ENCODE data around the gene MEGF10.

Gene MEGF10

DNA sequence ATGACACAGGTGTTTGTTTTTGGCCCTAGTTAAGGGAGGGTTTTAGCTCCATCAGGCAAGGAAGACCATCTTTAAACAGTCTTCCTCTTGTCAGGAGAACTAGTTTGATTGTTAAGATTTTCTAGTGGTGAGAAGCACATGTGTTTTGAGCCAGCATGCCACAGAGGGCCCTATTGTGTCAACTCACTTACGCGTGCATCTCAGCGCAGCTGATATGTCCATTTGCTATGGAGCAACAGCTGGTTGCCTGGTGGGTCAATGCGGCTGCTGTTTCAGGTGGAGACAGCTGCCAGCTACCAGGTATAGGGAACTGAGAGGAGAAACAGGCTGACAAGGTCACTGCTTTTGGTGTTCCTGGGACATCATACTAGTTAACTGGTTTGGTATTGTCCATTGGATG, 126.3 kb downstream of the MEGF10 start:
- Histone ChIP-seq H3K27ac (ENCODE audit: low read depth, low read length) (no peak overlapping the region), H3K4me3 (ENCODE audit: low read depth in 1 of 5, low read length in 5 of 5) (no peak overlapping the region), H3K4me1 (ENCODE audit: control insufficient read depth in 5 of 5, insufficient read depth in 5 of 5, low read length in 5 of 5) (no peaks in the 10 kb centered on the region), H3K9me3 (ENCODE audit: control insufficient read depth in 5 of 5, low read length in 5 of 5) (no peaks in the 10 kb centered on the region), H3K9ac (ENCODE audit: low read length in 5 of 5) (no peak overlapping the region), H3K27me3 (ENCODE audit: control insufficient read depth in 5 of 5, insufficient read depth in 4 of 5, low read length in 5 of 5) (no peaks in the 10 kb centered on the region), H3K36me3 (ENCODE audit: control insufficient read depth in 5 of 5, insufficient read depth in 5 of 5, low read length in 5 of 5) (no peaks in the 10 kb centered on the region)

DNA sequence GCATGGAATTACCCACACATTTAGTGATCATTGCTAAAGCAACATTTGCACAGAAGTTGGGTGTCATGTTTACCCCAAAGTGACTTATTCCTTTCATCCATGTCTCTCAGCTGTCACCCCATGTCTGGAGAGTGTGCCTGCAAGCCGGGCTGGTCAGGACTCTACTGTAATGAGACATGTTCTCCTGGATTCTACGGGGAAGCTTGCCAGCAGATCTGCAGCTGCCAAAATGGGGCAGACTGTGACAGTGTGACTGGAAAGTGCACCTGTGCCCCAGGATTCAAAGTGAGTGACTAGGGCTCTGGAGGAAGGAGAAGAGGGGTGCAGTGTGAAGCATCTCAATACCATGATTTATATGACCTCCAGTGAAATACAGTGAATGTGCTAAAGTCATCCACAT, 126.9 kb downstream of the MEGF10 start:
- H3K9me3 ChIP-seq (ENCODE audit: control insufficient read depth in 5 of 5, low read length in 5 of 5), result no peaks in the 10 kb centered on the region
- H3K36me3 ChIP-seq (ENCODE audit: control insufficient read depth in 5 of 5, insufficient read depth in 5 of 5, low read length in 5 of 5), result no peaks in the 10 kb centered on the region
- H3K27me3 ChIP-seq (ENCODE audit: control insufficient read depth in 5 of 5, insufficient read depth in 4 of 5, low read length in 5 of 5), result no peaks in the 10 kb centered on the region
- H3K27ac ChIP-seq (ENCODE audit: low read depth, low read length), result no peak overlapping the region
- H3K4me1 ChIP-seq (ENCODE audit: control insufficient read depth in 5 of 5, insufficient read depth in 5 of 5, low read length in 5 of 5), result no peaks in the 10 kb centered on the region
- no peak overlapping the region for H3K4me3 ChIP-seq (ENCODE audit: low read depth in 1 of 5, low read length in 5 of 5)
- H3K9ac ChIP-seq (ENCODE audit: low read length in 5 of 5), result no peak overlapping the region

DNA sequence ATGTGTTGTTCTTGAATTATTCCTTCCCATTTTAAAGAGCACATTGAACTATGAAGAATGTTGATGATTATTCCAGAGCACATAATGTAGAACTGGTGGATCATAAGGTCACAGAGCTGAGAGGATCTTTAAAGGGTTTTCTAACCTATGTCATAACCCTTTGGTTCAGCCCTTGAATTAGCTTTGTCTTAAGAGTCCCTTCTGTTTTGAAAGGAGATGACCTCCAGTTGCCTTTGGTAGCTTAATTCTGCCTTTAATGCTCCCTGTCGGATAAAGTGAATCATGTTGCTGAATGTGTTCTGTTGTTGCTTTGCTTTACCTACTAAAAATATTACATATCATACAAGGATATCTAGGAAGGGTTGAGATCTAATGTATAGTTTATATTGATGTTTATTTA, 127.8 kb downstream of the MEGF10 start:
- Histone ChIP-seq H3K27ac (ENCODE audit: low read depth, low read length) (no peak overlapping the region), H3K4me1 (ENCODE audit: control insufficient read depth in 5 of 5, insufficient read depth in 5 of 5, low read length in 5 of 5) (no peaks in the 10 kb centered on the region), H3K9me3 (ENCODE audit: control insufficient read depth in 5 of 5, low read length in 5 of 5) (no peaks in the 10 kb centered on the region), H3K9ac (ENCODE audit: low read length in 5 of 5) (no peak overlapping the region), H3K4me3 (ENCODE audit: low read depth in 1 of 5, low read length in 5 of 5) (no peak overlapping the region), H3K36me3 (ENCODE audit: control insufficient read depth in 5 of 5, insufficient read depth in 5 of 5, low read length in 5 of 5) (no peaks in the 10 kb centered on the region), H3K27me3 (ENCODE audit: control insufficient read depth in 5 of 5, insufficient read depth in 4 of 5, low read length in 5 of 5) (no peaks in the 10 kb centered on the region)

DNA sequence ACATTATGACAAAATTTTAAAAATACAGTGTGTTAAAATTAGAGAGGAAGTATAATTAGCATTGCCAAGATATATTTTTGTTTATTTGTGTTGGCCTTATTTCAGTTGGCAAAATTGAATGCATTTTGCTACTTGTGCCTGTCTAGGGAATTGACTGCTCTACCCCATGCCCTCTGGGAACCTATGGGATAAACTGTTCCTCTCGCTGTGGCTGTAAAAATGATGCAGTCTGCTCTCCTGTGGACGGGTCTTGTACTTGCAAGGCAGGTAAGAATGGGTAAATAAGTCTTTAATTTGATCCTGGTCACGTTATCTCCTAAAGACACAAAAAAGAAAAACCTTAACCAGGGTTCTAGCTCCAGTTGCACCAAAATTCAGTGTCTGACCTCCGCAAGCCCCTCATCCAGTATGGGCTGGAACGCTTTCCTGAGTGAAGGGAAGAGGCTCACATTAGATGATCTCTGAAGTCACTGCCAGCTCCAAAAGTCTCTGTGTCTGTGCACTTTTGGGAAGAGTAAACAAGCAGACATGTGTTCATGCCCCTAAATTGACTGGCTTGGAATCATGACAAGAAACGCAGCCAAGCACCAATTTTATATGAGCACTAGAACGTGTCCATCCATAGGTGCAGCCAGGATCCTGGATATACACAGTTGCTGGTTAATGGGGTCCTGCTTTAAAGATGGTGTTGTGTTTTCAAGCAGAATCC, 128.5 kb downstream of the MEGF10 start:
- no peak overlapping the region for H3K27ac ChIP-seq (ENCODE audit: low read depth, low read length)
- H3K27me3 ChIP-seq (ENCODE audit: control insufficient read depth in 5 of 5, insufficient read depth in 4 of 5, low read length in 5 of 5), result no peaks in the 10 kb centered on the region
- no peaks in the 10 kb centered on the region for H3K4me1 ChIP-seq (ENCODE audit: control insufficient read depth in 5 of 5, insufficient read depth in 5 of 5, low read length in 5 of 5)
- H3K9me3 ChIP-seq (ENCODE audit: control insufficient read depth in 5 of 5, low read length in 5 of 5), result no peaks in the 10 kb centered on the region
- H3K36me3 ChIP-seq (ENCODE audit: control insufficient read depth in 5 of 5, insufficient read depth in 5 of 5, low read length in 5 of 5), result no peaks in the 10 kb centered on the region
- no peak overlapping the region for H3K9ac ChIP-seq (ENCODE audit: low read length in 5 of 5)
- H3K4me3 ChIP-seq (ENCODE audit: low read depth in 1 of 5, low read length in 5 of 5), result no peak overlapping the region

DNA sequence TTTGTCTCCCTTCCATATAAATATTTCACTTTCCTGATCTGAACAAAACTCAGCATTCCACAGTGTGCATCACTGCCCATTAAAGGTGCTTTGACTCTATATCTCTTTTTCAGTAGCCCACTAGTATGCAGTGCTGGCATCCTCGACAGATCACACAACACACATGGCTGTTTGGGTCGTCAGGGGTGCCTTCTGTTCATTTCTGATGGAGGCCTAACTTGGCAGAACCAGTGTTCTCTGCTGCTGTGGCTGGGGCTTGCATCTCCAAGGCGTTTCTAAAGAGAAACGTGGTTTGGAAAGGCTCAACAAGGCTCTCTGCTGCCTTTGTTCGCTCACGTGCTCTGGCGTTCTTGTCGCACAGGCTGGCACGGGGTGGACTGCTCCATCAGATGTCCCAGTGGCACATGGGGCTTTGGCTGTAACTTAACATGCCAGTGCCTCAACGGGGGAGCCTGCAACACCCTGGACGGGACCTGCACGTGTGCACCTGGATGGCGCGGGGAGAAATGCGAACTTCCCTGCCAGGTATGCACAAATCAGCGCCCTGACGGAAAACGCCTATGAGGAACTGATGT, 129.2 kb downstream of the MEGF10 start:
- no peaks in the 10 kb centered on the region for H3K27me3 ChIP-seq (ENCODE audit: control insufficient read depth in 5 of 5, insufficient read depth in 4 of 5, low read length in 5 of 5)
- H3K27ac ChIP-seq (ENCODE audit: low read depth, low read length), result no peak overlapping the region
- H3K9ac ChIP-seq (ENCODE audit: low read length in 5 of 5), result no peak overlapping the region
- H3K9me3 ChIP-seq (ENCODE audit: control insufficient read depth in 5 of 5, low read length in 5 of 5), result no peaks in the 10 kb centered on the region
- peaks cover 0 to 4% (median under 1%) of the 10 kb centered on the region in 5 donors for H3K4me1 ChIP-seq (ENCODE audit: control insufficient read depth in 5 of 5, insufficient read depth in 5 of 5, low read length in 5 of 5)
- H3K4me3 ChIP-seq (ENCODE audit: low read depth in 1 of 5, low read length in 5 of 5), result no peak overlapping the region
- H3K36me3 ChIP-seq (ENCODE audit: control insufficient read depth in 5 of 5, insufficient read depth in 5 of 5, low read length in 5 of 5), result no peaks in the 10 kb centered on the region

DNA sequence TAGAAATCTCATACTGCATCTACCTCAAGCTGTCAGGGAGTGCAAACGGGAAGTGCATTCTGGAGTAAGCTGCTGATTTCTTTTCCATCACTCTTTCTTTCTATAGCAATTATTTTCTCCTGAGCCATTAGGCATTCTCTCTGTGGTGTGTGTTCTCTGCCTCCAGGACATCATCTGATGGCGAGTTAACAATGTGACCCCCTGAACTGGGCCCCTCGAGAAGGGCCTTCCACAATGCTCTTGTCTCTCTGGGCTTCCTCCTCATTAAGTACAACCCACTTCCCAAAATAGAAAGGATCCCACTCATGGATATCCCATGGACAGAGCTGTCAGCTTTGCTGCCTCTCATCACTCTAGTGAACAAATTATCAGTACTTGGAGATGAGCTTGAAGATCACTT, 130.2 kb downstream of the MEGF10 start:
- no peaks in the 10 kb centered on the region for H3K9me3 ChIP-seq (ENCODE audit: control insufficient read depth in 5 of 5, low read length in 5 of 5)
- no peak overlapping the region for H3K27ac ChIP-seq (ENCODE audit: low read depth, low read length)
- H3K9ac ChIP-seq (ENCODE audit: low read length in 5 of 5), result no peak overlapping the region
- H3K27me3 ChIP-seq (ENCODE audit: control insufficient read depth in 5 of 5, insufficient read depth in 4 of 5, low read length in 5 of 5), result no peaks in the 10 kb centered on the region
- H3K4me1 ChIP-seq (ENCODE audit: control insufficient read depth in 5 of 5, insufficient read depth in 5 of 5, low read length in 5 of 5), result peaks cover 3 to 11% (median 7%) of the 10 kb centered on the region in 5 donors
- no peaks in the 10 kb centered on the region for H3K36me3 ChIP-seq (ENCODE audit: control insufficient read depth in 5 of 5, insufficient read depth in 5 of 5, low read length in 5 of 5)
- no peak overlapping the region for H3K4me3 ChIP-seq (ENCODE audit: low read depth in 1 of 5, low read length in 5 of 5)

DNA sequence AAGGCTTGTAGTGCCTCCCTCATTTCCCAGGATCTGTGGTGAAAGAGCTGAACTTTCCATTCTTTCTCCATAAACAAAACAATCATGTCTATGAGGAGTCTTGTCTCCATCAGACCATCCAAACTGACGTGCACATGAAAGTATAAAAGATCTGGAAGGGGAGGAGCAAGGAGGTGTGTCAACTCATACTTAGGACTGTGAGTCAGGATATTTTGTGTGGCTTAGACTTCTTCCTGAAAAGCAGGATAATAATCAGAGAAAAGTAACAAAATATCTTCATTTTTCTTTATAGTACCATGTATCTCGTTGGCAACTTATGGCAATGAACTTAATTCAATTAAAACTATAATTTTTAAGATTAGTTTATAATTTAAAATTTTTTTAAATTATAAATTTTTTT, 130.9 kb downstream of the MEGF10 start:
- Histone ChIP-seq H3K27ac (ENCODE audit: low read depth, low read length) (no peak overlapping the region), H3K9ac (ENCODE audit: low read length in 5 of 5) (no peak overlapping the region), H3K36me3 (ENCODE audit: control insufficient read depth in 5 of 5, insufficient read depth in 5 of 5, low read length in 5 of 5) (no peaks in the 10 kb centered on the region), H3K4me3 (ENCODE audit: low read depth in 1 of 5, low read length in 5 of 5) (no peak overlapping the region), H3K9me3 (ENCODE audit: control insufficient read depth in 5 of 5, low read length in 5 of 5) (no peaks in the 10 kb centered on the region), H3K4me1 (ENCODE audit: control insufficient read depth in 5 of 5, insufficient read depth in 5 of 5, low read length in 5 of 5) (peaks cover 3 to 11% (median 7%) of the 10 kb centered on the region in 5 donors), H3K27me3 (ENCODE audit: control insufficient read depth in 5 of 5, insufficient read depth in 4 of 5, low read length in 5 of 5) (no peaks in the 10 kb centered on the region)

DNA sequence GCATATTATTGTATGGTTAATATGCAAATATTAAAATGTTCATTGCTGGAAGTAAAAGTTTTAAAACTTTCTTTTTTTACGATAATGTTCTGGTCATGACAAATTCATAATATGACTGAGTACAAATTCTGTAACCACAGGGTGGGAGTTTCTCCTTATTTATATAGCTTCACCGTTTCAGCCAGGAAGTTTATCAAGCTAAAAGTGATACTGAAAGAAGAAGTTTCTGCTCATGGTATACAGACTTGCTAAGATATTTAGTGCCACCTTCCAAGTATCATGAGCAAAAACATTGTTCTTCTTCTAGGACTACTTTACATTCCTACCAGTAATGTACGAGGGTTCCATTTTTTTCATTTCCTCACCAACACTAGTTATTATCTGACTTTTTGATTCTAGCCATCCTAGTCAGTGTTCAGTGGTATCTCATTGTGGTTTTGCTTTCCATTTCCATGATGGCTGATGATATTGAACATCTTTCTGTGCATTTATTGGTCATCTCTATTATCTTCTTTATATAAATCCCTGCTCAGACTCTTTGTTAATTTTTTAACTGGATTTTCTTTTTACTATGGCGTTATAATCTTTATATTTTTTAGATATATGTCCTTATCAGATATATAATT, 132.7 kb downstream of the MEGF10 start:
- Histone ChIP-seq H3K9me3 (ENCODE audit: control insufficient read depth in 5 of 5, low read length in 5 of 5) (no peaks in the 10 kb centered on the region), H3K4me3 (ENCODE audit: low read depth in 1 of 5, low read length in 5 of 5) (no peak overlapping the region), H3K27ac (ENCODE audit: low read depth, low read length) (no peak overlapping the region), H3K4me1 (ENCODE audit: control insufficient read depth in 5 of 5, insufficient read depth in 5 of 5, low read length in 5 of 5) (peaks cover 3 to 15% (median 7%) of the 10 kb centered on the region in 5 donors), H3K27me3 (ENCODE audit: control insufficient read depth in 5 of 5, insufficient read depth in 4 of 5, low read length in 5 of 5) (no peaks in the 10 kb centered on the region), H3K9ac (ENCODE audit: low read length in 5 of 5) (no peak overlapping the region), H3K36me3 (ENCODE audit: control insufficient read depth in 5 of 5, insufficient read depth in 5 of 5, low read length in 5 of 5) (no peaks in the 10 kb centered on the region)

DNA sequence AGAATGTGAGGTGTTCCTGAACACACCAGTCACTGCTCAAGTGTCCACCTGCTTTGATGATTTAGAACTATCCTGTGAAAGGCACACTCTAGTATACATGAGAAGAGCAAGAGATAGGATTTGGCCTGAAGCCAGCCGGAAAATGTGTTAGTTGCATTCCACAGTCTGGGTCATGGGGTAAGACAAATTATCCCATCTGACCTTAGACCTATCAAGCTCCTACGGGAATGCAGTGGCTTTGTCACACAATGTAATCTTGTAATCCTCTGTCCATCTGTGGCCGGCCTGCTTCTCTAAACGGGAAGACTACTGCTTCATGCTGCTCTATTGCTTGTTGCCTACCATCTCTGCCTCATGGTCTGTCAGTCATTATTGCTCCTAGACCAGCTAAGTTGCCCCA, 134.4 kb downstream of the MEGF10 start:
- Histone ChIP-seq H3K27ac (ENCODE audit: low read depth, low read length) (no peak overlapping the region), H3K36me3 (ENCODE audit: control insufficient read depth in 5 of 5, insufficient read depth in 5 of 5, low read length in 5 of 5) (no peaks in the 10 kb centered on the region), H3K4me3 (ENCODE audit: low read depth in 1 of 5, low read length in 5 of 5) (no peak overlapping the region), H3K9ac (ENCODE audit: low read length in 5 of 5) (no peak overlapping the region), H3K9me3 (ENCODE audit: control insufficient read depth in 5 of 5, low read length in 5 of 5) (no peaks in the 10 kb centered on the region), H3K27me3 (ENCODE audit: control insufficient read depth in 5 of 5, insufficient read depth in 4 of 5, low read length in 5 of 5) (no peaks in the 10 kb centered on the region), H3K4me1 (ENCODE audit: control insufficient read depth in 5 of 5, insufficient read depth in 5 of 5, low read length in 5 of 5) (peaks cover 3 to 15% (median 7%) of the 10 kb centered on the region in 5 donors)

DNA sequence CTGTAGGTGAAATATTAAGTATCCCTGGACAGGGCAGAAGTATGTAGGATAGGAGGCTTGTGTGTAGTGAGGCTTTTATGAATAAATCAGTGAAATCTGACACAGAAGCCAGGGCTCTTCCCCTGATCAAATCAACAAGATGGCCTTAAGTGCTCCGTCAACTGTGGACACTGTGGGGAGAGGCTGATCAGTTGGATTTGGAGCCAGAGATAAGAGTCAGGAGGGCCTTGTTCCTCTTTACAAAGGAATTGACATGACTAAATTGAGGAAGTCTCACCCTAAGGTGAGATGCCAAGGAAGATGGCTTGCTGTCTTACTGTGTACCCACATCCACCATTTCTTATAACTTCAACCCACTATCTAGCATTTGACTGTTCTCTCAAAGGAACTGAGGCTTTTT, 135.3 kb downstream of the MEGF10 start:
- no peak overlapping the region for H3K27ac ChIP-seq (ENCODE audit: low read depth, low read length)
- no peaks in the 10 kb centered on the region for H3K27me3 ChIP-seq (ENCODE audit: control insufficient read depth in 5 of 5, insufficient read depth in 4 of 5, low read length in 5 of 5)

More for the DNA sequence above, 135.3 kb downstream of the MEGF10 start:
- no peaks in the 10 kb centered on the region for H3K36me3 ChIP-seq (ENCODE audit: control insufficient read depth in 5 of 5, insufficient read depth in 5 of 5, low read length in 5 of 5)
- H3K9ac ChIP-seq (ENCODE audit: low read length in 5 of 5), result no peak overlapping the region
- peaks cover 3 to 15% (median 7%) of the 10 kb centered on the region in 5 donors for H3K4me1 ChIP-seq (ENCODE audit: control insufficient read depth in 5 of 5, insufficient read depth in 5 of 5, low read length in 5 of 5)
- H3K4me3 ChIP-seq (ENCODE audit: low read depth in 1 of 5, low read length in 5 of 5), result no peak overlapping the region
- no peaks in the 10 kb centered on the region for H3K9me3 ChIP-seq (ENCODE audit: control insufficient read depth in 5 of 5, low read length in 5 of 5)

All from subcutaneous abdominal adipose tissue (tissue), 5 donors.